Esophagus muscularis mucosa (tissue), 4 donors: Measurements from ENCODE around the gene TAF5L. TPM values are rescaled to one million over a fixed set of nuclear protein-coding genes. Genes with fewer than 3 reads are reported as not detected.

Experiments
- DNase-seq: peaks from one replicate; pipeline ENCODE4 v3.0.0-alpha.2; 2017; ENCODE audit errors: extremely low spot score
- H3K27ac ChIP-seq, 4 donors: fragments of 200-600 bp; sonication (generic); replicated peaks in 1 of 4; 1 replicate in 3 of 4; 2 replicates in 1 of 4; pipeline ENCODE4 v1.5.1; 2016 to 2019; ENCODE audit warnings: mild to moderate bottlenecking in 1 of 4
- H3K27me3 ChIP-seq, 4 donors: fragments of 200-600 bp; sonication (generic); one replicate each; pipeline versions ENCODE4 v1.5.1 to v1.6.0; 2016 to 2019
- H3K36me3 ChIP-seq, 4 donors: fragments of 200-600 bp; sonication (generic); one replicate each; pipeline ENCODE4 v1.5.1; 2016 to 2019
- H3K4me1 ChIP-seq, 4 donors: fragments of 200-600 bp; sonication (generic); one replicate each; pipeline ENCODE4 v1.5.1; 2016 to 2019
- H3K4me3 ChIP-seq, 4 donors: fragments of 200-600 bp; sonication (generic); 1 replicate in 2 of 4; 2 replicates in 2 of 4; pipeline ENCODE4 v1.5.1; 2016 to 2019; ENCODE audit warnings: mild to moderate bottlenecking in 4 of 4, moderate library complexity in 1 of 4
- H3K9me3 ChIP-seq, 4 donors: fragments of 200-600 bp; sonication (generic); 1 replicate in 3 of 4; 2 replicates in 1 of 4; pipeline ENCODE4 v1.5.1; 2016 to 2019
- EP300 ChIP-seq: sonication (generic); formaldehyde crosslinking; IDR thresholded peaks from one replicate; pipeline ENCODE4 v1.6.1; 2017; ENCODE audit warnings: antibody characterized with exemption
- POLR2A ChIP-seq: fragments of 450-650 bp; IDR thresholded peaks from one replicate; pipeline ENCODE4 v1.6.1; 2017; ENCODE audit warnings: antibody characterized with exemption, moderate library complexity, mild to moderate bottlenecking, low read depth
- POLR2AphosphoS5 ChIP-seq, 2 donors: sonication (generic); formaldehyde crosslinking; IDR thresholded peaks; one replicate each; pipeline ENCODE4 v1.6.1; 2017; ENCODE audit warnings: antibody characterized with exemption in 2 of 2
- WGBS: methylation state at CpG from one replicate; pipeline ENCODE4 v1.1.5; 2018; 5-methylcytosine and 5-hydroxymethylcytosine counted together
- intact Hi-C: fragments of 100-400 bp; cut with DNase I; formaldehyde crosslinking; loops from one replicate; pipeline ENCODE4 v1.15.1; 2023
- total RNA-seq, 4 donors: library from RNA; depleted of rRNA; stranded (reverse); fragments of >200 nt; gene quantifications; one replicate each; pipeline versions ENCODE4 v1.1.0 to v1.2.1, GENCODE V29; 2016
- TF ChIP-seq, protein P1 (sequence below), 3 experiments: fragments of 200-600 bp in 2 of 3; fragments of 450-650 bp in 1 of 3; sonication (generic) in 2 of 3; IDR thresholded peaks; one replicate each; pipeline ENCODE4 v1.5.1; 2017 to 2019; ENCODE audit warnings: antibody characterized with exemption in 3 of 3, mild to moderate bottlenecking in 2 of 3, moderate library complexity in 1 of 3

Gene TAF5L
- total RNA-seq, 4 donors from 2014 or later, result 18.7 to 29.6 (median 23.4) TPM

DNA sequence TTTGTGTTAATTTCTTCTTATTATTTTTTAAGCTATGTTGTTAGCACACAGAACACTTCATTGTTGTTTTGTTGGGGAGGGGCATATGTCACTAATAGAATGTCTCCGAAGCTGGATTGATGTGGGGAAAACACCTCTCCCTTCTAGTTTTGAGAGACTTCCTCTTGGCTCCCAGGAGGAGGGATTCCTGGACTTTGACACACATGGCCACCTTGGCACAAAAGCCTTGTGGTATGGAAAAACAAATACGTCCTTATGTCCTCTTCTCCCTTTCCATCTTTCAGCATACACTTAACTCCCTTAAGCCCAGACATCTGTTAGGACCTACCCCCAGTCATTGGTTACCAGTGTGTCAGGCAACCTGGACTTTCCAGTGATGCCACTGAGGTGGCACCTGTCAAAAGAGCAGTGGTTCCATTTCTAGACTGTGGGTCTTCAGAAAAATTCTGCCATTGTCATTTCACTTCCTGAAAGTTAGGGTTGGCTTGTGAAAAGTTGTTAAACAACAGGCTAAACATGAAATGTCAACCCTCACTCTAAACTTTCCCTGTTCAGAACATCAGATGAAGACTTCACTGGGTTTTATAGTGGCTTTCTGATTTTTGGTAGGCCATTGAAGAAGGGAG is 54.9 kb downstream of the TAF5L start:
- 54% methylated on average over 2 of the region's 2 CpGs for WGBS
- no peaks in the 10 kb centered on the region for H3K27me3 ChIP-seq
- no peaks in the 10 kb centered on the region for H3K9me3 ChIP-seq
- H3K27ac ChIP-seq, result peak overlapping the region in 1 of 4 donors; percentile 18
- TF ChIP-seq POLR2A (no peak), EP300 (no peak), POLR2AphosphoS5 (IDR thresholded peaks at IDR 0.05) (no peak)
- TF ChIP-seq, protein P1, sequence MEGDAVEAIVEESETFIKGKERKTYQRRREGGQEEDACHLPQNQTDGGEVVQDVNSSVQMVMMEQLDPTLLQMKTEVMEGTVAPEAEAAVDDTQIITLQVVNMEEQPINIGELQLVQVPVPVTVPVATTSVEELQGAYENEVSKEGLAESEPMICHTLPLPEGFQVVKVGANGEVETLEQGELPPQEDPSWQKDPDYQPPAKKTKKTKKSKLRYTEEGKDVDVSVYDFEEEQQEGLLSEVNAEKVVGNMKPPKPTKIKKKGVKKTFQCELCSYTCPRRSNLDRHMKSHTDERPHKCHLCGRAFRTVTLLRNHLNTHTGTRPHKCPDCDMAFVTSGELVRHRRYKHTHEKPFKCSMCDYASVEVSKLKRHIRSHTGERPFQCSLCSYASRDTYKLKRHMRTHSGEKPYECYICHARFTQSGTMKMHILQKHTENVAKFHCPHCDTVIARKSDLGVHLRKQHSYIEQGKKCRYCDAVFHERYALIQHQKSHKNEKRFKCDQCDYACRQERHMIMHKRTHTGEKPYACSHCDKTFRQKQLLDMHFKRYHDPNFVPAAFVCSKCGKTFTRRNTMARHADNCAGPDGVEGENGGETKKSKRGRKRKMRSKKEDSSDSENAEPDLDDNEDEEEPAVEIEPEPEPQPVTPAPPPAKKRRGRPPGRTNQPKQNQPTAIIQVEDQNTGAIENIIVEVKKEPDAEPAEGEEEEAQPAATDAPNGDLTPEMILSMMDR (IDR thresholded peaks at IDR 0.05), result no peak
- no peaks in the 10 kb centered on the region for H3K36me3 ChIP-seq
- H3K4me1 ChIP-seq, result peaks cover 0 to 7% (median 0%) of the 10 kb centered on the region in 4 donors
- no peak overlapping the region for H3K4me3 ChIP-seq
- intact Hi-C loops, result no loop called here
- DNase-seq, result no peak

DNA sequence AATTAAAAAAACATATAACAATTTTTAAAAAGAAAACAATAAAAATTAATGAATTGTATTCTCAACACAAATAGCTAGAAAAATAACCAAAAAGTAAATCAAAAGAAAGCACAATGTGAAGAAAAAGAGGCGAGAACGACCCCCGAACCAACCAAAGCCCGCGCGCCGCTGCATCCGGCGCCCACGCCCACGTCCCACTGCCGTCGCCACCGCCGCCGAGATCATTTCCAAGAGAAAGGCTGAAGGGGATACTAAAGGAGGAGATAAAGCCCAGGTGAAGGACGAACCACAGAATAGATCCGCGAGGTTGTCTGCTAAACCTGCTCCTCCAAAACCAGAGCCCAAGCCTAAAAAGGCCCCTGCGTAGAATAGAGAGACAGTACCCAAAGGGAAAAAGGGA is 55.6 kb downstream of the TAF5L start:
- H3K27ac ChIP-seq, result no peak overlapping the region
- TF ChIP-seq POLR2AphosphoS5 (IDR thresholded peaks at IDR 0.05) (no peak), POLR2A (no peak), EP300 (no peak)
- TF ChIP-seq, protein P1 (IDR thresholded peaks at IDR 0.05), result no peak
- intact Hi-C loops, result no loop called here
- peaks cover 0 to 7% (median 0%) of the 10 kb centered on the region in 4 donors for H3K4me1 ChIP-seq
- no peak for DNase-seq
- H3K4me3 ChIP-seq, result no peak overlapping the region
- H3K27me3 ChIP-seq, result no peaks in the 10 kb centered on the region
- H3K9me3 ChIP-seq, result no peaks in the 10 kb centered on the region
- H3K36me3 ChIP-seq, result no peaks in the 10 kb centered on the region
- 77% methylated on average over 20 of the region's 20 CpGs for WGBS

DNA sequence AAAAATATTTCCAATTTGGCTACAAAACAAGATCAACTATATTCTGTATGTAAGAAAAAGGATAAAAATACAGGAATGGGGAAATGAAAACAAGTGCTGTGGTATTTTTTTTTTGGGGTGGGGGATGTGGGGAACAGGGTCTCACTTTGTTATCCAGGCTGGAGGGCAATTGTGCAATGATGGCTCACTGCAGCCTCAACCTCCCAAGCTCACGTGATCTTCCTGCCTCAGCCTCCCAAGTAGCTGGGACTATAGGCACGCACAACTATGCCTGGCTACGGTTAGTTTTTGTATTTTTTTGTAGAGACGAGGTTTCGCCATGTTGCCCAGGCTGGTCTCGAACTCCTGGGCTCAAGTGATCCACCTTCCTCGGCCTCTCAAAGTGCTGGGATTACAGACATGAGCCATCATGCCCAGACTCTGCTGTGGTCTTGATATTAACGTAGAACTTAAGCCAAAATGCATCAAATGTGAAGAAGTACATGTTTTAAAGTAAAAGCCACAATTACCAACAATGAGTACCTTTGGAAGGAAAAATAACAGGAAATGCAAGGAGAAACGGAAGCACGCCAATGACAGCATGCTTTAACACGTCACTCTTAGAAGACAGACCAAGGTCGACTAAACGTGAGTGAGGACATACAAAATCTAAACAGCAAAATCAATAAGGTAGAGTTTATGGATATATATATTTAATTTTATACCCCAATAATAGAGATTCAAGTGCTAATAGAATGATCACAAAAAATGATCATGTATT is 58.6 kb downstream of the TAF5L start:
- H3K27me3 ChIP-seq, result no peaks in the 10 kb centered on the region
- intact Hi-C loops, result no loop called here
- H3K27ac ChIP-seq, result peak overlapping the region in 2 of 4 donors; percentile 2 to 36
- TF ChIP-seq EP300 (no peak), POLR2AphosphoS5 (IDR thresholded peaks at IDR 0.05) (no peak), POLR2A (no peak)
- TF ChIP-seq, protein P1 (IDR thresholded peaks at IDR 0.05), result no peak
- no peak for DNase-seq
- 80% methylated on average over 13 of the region's 13 CpGs for WGBS
- H3K9me3 ChIP-seq, result no peaks in the 10 kb centered on the region
- no peaks in the 10 kb centered on the region for H3K36me3 ChIP-seq
- no peak overlapping the region for H3K4me3 ChIP-seq
- peaks cover 13 to 18% (median 16%) of the 10 kb centered on the region in 4 donors for H3K4me1 ChIP-seq

DNA sequence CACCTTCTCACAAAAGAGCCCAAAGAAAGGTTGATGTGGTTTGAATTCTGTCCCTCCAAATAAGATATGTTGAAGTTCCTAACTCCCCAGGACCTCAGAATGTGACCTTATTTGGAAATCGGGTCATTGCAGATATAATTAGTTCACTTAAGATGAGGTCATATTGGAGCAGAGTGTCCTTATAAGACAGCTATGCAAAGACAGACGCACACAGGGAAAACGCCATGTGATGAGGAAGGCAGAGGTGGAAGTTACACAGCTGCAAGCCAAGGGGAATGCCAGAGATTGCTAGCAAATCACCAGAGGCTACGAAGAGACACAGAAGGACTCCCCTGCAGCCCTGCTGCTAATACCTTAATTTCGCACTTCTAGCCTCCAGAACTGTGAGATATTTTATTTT is 62.2 kb downstream of the TAF5L start:
- no peaks in the 10 kb centered on the region for H3K36me3 ChIP-seq
- no peaks in the 10 kb centered on the region for H3K27me3 ChIP-seq
- peaks cover 18 to 26% (median 24%) of the 10 kb centered on the region in 4 donors for H3K4me1 ChIP-seq
- WGBS, result 29% methylated on average over 5 of the region's 5 CpGs
- intact Hi-C loops, result no loop called here
- H3K27ac ChIP-seq, result peak overlapping the region; percentile 80 to 97 (median 88)
- no peaks in the 10 kb centered on the region for H3K9me3 ChIP-seq
- TF ChIP-seq POLR2AphosphoS5 (IDR thresholded peaks at IDR 0.05), result peak; percentile 93 to 95
- TF ChIP-seq EP300, result peak; percentile 85
- TF ChIP-seq POLR2A, result no peak
- peak overlapping the region; percentile 39 to 47 (median 45) for H3K4me3 ChIP-seq
- DNase-seq, result no peak

DNA sequence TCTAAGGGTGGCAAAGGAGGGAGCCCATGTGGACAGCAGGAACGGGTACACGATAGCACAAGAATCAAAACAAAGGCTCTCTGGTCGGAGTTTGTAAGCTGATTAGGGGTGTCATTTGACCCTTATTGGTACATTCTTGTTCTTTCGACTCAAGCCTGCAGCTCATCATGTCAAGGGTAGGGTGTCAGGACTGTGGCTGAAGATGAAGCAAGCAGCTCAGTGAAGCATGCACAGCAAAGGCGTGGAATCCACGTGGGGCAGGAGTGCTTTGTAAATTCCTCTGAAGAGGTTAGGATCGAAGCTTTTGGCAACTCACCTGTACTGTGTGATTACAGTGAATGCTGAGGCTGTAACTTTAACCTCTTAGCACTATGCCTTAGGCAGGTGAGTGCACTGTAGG is 62.7 kb downstream of the TAF5L start:
- no peak for TF ChIP-seq POLR2AphosphoS5 (IDR thresholded peaks at IDR 0.05)
- TF ChIP-seq EP300, result no peak
- TF ChIP-seq, protein P1 (IDR thresholded peaks at IDR 0.05), result no peak
- no peak for TF ChIP-seq POLR2A
- Histone ChIP-seq H3K36me3 (no peaks in the 10 kb centered on the region), H3K4me3 (no peak overlapping the region), H3K4me1 (peaks cover 18 to 26% (median 24%) of the 10 kb centered on the region in 4 donors), H3K27me3 (no peaks in the 10 kb centered on the region), H3K9me3 (no peaks in the 10 kb centered on the region), H3K27ac (peak overlapping the region; percentile 80 to 97 (median 88))
- intact Hi-C loops, result no loop called here
- no peak for DNase-seq
- 41% methylated on average over 7 of the region's 7 CpGs for WGBS
